ENCODE results near the gene FLNC. TPM values are rescaled to one million over a fixed set of nuclear protein-coding genes. Genes with fewer than 3 reads are reported as not detected.

Gene FLNC
- total RNA-seq, 4 donors from 2014 or later = 3.0 to 27.3 (median 7.5) TPM

GRCh38 chr7:128853799-128854198 lies 23.6 kb downstream of the FLNC start:
- Histone ChIP-seq H3K4me1 (peaks cover 6 to 23% (median 9%) of the 10 kb centered on the region in 3 donors), H3K27me3 (peaks cover 0 to 14% (median 0%) of the 10 kb centered on the region in 4 donors), H3K36me3 (peaks cover 0 to 76% (median 0%) of the 10 kb centered on the region in 3 donors), H3K4me3 (no peak overlapping the region), H3K9me3 (no peaks in the 10 kb centered on the region), H3K27ac (no peak overlapping the region)
- TF ChIP-seq CTCF (IDR thresholded peaks at IDR 0.05) = no peak
- TF ChIP-seq POLR2A (IDR thresholded peaks at IDR 0.05) = no peak
- WGBS, 2 donors = 57% methylated on average over 3 of the region's 23 CpGs; no CpG with 5 or more reads in 1 of the 2 donors
- intact Hi-C loops (cut with DNase I) = no loop called here
- no peak for DNase-seq

- no peak for TF ChIP-seq CTCF (IDR thresholded peaks at IDR 0.05)
- no peak for TF ChIP-seq POLR2A (IDR thresholded peaks at IDR 0.05)
- no peak for DNase-seq
- Histone ChIP-seq H3K9me3 (no peaks in the 10 kb centered on the region), H3K4me1 (peaks cover 12 to 29% (median 15%) of the 10 kb centered on the region in 3 donors), H3K27ac (no peak overlapping the region), H3K36me3 (peaks cover 0 to 70% (median 0%) of the 10 kb centered on the region in 3 donors), H3K27me3 (peaks cover 0 to 14% (median 0%) of the 10 kb centered on the region in 4 donors), H3K4me3 (no peak overlapping the region)
- 83% methylated on average over 10 of the region's 21 CpGs; no CpG with 5 or more reads in 1 of the 2 donors for WGBS, 2 donors
- intact Hi-C loops (cut with DNase I) = no loop called here
Measured at GRCh38 chr7:128854396-128854795, 24.2 kb downstream of the FLNC start.

GRCh38 chr7:128855559-128855958 lies 25.4 kb downstream of the FLNC start:
- Histone ChIP-seq H3K27me3 (peaks cover 0 to 14% (median 0%) of the 10 kb centered on the region in 4 donors), H3K4me1 (peaks cover 23 to 40% (median 24%) of the 10 kb centered on the region in 3 donors), H3K4me3 (no peak overlapping the region), H3K27ac (peak overlapping the region in 1 of 4 donors; percentile 7), H3K36me3 (peaks cover 0 to 58% (median 0%) of the 10 kb centered on the region in 3 donors), H3K9me3 (no peaks in the 10 kb centered on the region)
- WGBS, 2 donors = 72 to 79% methylated on average over 2 of the region's 3 CpGs
- TF ChIP-seq POLR2A (IDR thresholded peaks at IDR 0.05) = no peak
- TF ChIP-seq CTCF (IDR thresholded peaks at IDR 0.05) = no peak
- no peak for DNase-seq
- intact Hi-C loops (cut with DNase I) = no loop called here

GRCh38 chr7:128856001-128856718 lies 26.0 kb downstream of the FLNC start:
- H3K4me1 ChIP-seq = peaks cover 23 to 45% (median 25%) of the 10 kb centered on the region in 3 donors
- H3K27me3 ChIP-seq = peaks cover 0 to 14% (median 0%) of the 10 kb centered on the region in 4 donors
- no peak overlapping the region for H3K4me3 ChIP-seq
- no peaks in the 10 kb centered on the region for H3K9me3 ChIP-seq
- peak overlapping the region in 1 of 4 donors; percentile 3 for H3K27ac ChIP-seq
- intact Hi-C loops (cut with DNase I) = no loop called here
- peaks cover 0 to 52% (median 0%) of the 10 kb centered on the region in 3 donors for H3K36me3 ChIP-seq
- DNase-seq = no peak
- no peak for TF ChIP-seq POLR2A (IDR thresholded peaks at IDR 0.05)
- no peak for TF ChIP-seq CTCF (IDR thresholded peaks at IDR 0.05)
- WGBS, 2 donors = 75 to 76% methylated on average over 3 to 9 of the region's 17 CpGs

All from esophagus squamous epithelium (tissue), 5 donors.